GM06990 (cell line): ENCODE data around the gene TPI1.
A peak's percentile ranks its signal among the peaks of the same experiment; 100 is the strongest.

ENCODE experiments used
- DNase-seq: peaks from one replicate; pipeline ENCODE4 v3.0.0-alpha.2; 2011; ENCODE audit not compliant: insufficient read length; ENCODE audit errors: extremely low read depth
- H3K27me3 ChIP-seq: replicated peaks from 2 replicates; pipeline ENCODE4 v1.6.0; 2011; ENCODE audit warnings: low read length; ENCODE audit not compliant: control insufficient read depth, insufficient read depth
- H3K36me3 ChIP-seq: 2 replicates; pipeline ENCODE4 v1.5.1; 2011; ENCODE audit warnings: low read length; ENCODE audit not compliant: control insufficient read depth, insufficient read depth
- H3K4me3 ChIP-seq: replicated peaks from 2 replicates; pipeline ENCODE4 v1.5.1; 2011; ENCODE audit warnings: low read depth, mild to moderate bottlenecking, control low read depth, low read length
- CTCF ChIP-seq: IDR thresholded peaks from 2 replicates; pipeline ENCODE4 v1.5.1; 2011; ENCODE audit warnings: low read length, control low read depth, mild to moderate bottlenecking, inconsistent platforms; ENCODE audit not compliant: insufficient read depth, poor library complexity, severe bottlenecking

The TPI1 gene

GRCh38 chr12:6867413-6868210 is at the start of gene TPI1:
Gene TPI1 (plus strand): TSS chr12:6867531. CDS start chr12:6867567, 36 bp downstream.
- peak within 1 kb of the TSS; percentile 72 for H3K4me3 ChIP-seq
- H3K27me3 ChIP-seq: no peaks in the 10 kb centered on the region
- no peak for TF ChIP-seq CTCF
- H3K36me3 ChIP-seq: peaks cover 33% of the 10 kb centered on the region
- peak; percentile 86 for DNase-seq

GRCh38 chr12:6817662-6818157 is 49.6 kb upstream of the TPI1 start:
- H3K27me3 ChIP-seq: peaks cover 4% of the 10 kb centered on the region
- DNase-seq: no peak
- H3K4me3 ChIP-seq: no peak overlapping the region
- no peaks in the 10 kb centered on the region for H3K36me3 ChIP-seq
- TF ChIP-seq CTCF: no peak

GRCh38 chr12:6818222-6818621 is 49.1 kb upstream of the TPI1 start:
- no peak for DNase-seq
- Histone ChIP-seq H3K27me3 (peaks cover 5% of the 10 kb centered on the region), H3K36me3 (no peaks in the 10 kb centered on the region), H3K4me3 (no peak overlapping the region)
- TF ChIP-seq CTCF: no peak

GRCh38 chr12:6818645-6819044 is 48.7 kb upstream of the TPI1 start:
- no peak for TF ChIP-seq CTCF
- peaks cover 5% of the 10 kb centered on the region for H3K27me3 ChIP-seq
- DNase-seq: no peak
- no peaks in the 10 kb centered on the region for H3K36me3 ChIP-seq
- H3K4me3 ChIP-seq: no peak overlapping the region

GRCh38 chr12:6819106-6820030 is 48.0 kb upstream of the TPI1 start:
- no peak overlapping the region for H3K4me3 ChIP-seq
- TF ChIP-seq CTCF: no peak
- no peaks in the 10 kb centered on the region for H3K36me3 ChIP-seq
- no peak for DNase-seq
- H3K27me3 ChIP-seq: peaks cover 8% of the 10 kb centered on the region
